ENCODE results near the gene ACTG2.

DNA sequence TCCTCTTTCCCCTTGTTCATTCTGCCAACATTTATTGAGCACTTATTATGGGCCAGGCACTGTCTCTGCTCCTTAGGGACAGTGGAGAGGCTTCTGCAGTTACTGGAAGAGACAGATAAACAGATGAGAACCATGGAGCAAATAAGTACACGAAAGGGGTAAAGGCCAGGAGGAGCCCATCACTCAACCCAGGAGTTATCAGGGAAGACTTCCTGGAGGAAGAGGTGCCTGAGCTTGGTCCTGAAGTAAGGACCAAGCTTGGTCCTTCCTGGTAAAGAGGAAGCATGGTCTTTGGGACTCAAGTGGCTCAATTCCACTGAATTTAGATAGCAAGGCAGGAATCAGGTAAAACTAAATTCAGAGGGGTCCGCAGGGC is 1.7 kb downstream of the ACTG2 start:
- TF ChIP-seq POLR2A (IDR thresholded peaks at IDR 0.05): no peak
- TF ChIP-seq, protein P1, sequence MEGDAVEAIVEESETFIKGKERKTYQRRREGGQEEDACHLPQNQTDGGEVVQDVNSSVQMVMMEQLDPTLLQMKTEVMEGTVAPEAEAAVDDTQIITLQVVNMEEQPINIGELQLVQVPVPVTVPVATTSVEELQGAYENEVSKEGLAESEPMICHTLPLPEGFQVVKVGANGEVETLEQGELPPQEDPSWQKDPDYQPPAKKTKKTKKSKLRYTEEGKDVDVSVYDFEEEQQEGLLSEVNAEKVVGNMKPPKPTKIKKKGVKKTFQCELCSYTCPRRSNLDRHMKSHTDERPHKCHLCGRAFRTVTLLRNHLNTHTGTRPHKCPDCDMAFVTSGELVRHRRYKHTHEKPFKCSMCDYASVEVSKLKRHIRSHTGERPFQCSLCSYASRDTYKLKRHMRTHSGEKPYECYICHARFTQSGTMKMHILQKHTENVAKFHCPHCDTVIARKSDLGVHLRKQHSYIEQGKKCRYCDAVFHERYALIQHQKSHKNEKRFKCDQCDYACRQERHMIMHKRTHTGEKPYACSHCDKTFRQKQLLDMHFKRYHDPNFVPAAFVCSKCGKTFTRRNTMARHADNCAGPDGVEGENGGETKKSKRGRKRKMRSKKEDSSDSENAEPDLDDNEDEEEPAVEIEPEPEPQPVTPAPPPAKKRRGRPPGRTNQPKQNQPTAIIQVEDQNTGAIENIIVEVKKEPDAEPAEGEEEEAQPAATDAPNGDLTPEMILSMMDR (IDR thresholded peaks at IDR 0.05): no peak
